Activated naive CD4-positive, alpha-beta T cell treated with anti-CD3 and anti-CD28 coated beads, Interleukin-2, amount 50 U/mL, for 72 hours (primary cell): ENCODE results near the gene HACD1. TPM values are rescaled to one million over a fixed set of nuclear protein-coding genes. Genes with fewer than 3 reads are reported as not detected.

Source experiments
- ATAC-seq, 2 donors: fragments of 150-1000 bp; cut with Tn5 transposase; 2 replicates each; pipeline ENCODE4 v1.10.0; 2021; ENCODE audit warnings: mild to moderate bottlenecking in 2 of 2, moderate library complexity in 2 of 2
- DNase-seq, 2 donors: peaks; one replicate each; pipeline ENCODE4 v3.0.0; 2021 to 2022; ENCODE audit warnings: low spot score in 2 of 2
- H3K27ac Mint-ChIP-seq, 2 donors: one replicate each; pipeline ENCODE4 v1.8.0; 2022; ENCODE audit warnings: mild to moderate bottlenecking in 2 of 2, mixed read lengths in 2 of 2
- H3K36me3 Mint-ChIP-seq, 2 donors: one replicate each; pipeline ENCODE4 v1.8.0; 2022; ENCODE audit warnings: mixed read lengths in 2 of 2
- H3K9me3 Mint-ChIP-seq, 2 donors: one replicate each; pipeline ENCODE4 v1.8.0; 2022; ENCODE audit warnings: mixed read lengths in 2 of 2
- total RNA-seq, 2 donors: library from RNA; stranded (reverse); gene quantifications; one replicate each; pipeline ENCODE4 v1.2.3, GENCODE V29; 2022

HACD1 gene
- total RNA-seq, 2 donors from 2014 or later = 1.8 to 2.0 TPM

GRCh38 chr10:17561111-17561510, 56.1 kb downstream of the HACD1 start:
- no peaks in the 10 kb centered on the region for H3K9me3 Mint-ChIP-seq
- DNase-seq (no peak), ATAC-seq (no peak)
- H3K27ac Mint-ChIP-seq = no peak overlapping the region
- no peaks in the 10 kb centered on the region for H3K36me3 Mint-ChIP-seq

DNA sequence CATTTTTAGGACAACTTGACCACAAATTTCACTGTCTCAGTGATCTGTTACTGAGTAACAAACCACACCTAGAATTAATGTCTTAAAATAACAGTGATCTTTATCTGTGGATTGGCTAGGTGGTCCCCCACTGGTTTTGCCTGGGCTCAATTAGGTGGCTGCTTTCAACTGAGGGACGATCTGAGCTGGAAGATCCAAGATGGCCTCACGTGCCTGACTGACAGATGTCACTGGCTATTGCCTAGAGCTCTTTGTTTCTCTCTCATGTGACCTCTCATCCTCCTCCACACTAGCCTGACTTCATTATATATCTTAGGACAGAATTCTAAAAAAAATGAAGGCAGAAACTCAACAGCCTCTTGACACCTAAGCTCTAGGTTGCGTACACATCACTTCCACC, 59.7 kb downstream of the HACD1 start:
- DNase-seq = no peak
- no peaks in the 10 kb centered on the region for H3K36me3 Mint-ChIP-seq
- no peak overlapping the region for H3K27ac Mint-ChIP-seq
- no peak for ATAC-seq
- no peaks in the 10 kb centered on the region for H3K9me3 Mint-ChIP-seq

DNA sequence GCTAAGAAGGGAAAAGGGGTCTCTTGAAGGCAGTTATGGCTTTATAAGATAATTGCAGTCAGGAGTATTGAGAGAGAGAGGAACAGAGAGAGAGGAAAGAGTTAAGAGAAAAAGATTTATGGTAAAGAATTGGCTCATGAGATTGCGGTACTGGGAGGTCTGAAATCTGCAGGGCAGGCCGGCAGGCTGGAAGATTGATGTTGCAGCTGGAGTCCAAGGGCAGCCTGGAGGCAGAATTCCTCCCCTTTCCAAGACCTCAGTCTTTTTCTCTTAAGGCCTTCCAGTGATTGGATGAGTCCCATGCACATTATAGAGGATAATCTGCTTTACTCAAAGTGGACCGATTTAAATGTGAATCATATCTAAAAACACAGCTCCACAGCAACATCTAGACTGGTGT, 68.4 kb downstream of the HACD1 start:
- H3K9me3 Mint-ChIP-seq = no peaks in the 10 kb centered on the region
- H3K27ac Mint-ChIP-seq = no peak overlapping the region
- DNase-seq (no peak), ATAC-seq (no peak)
- H3K36me3 Mint-ChIP-seq = no peaks in the 10 kb centered on the region

DNA sequence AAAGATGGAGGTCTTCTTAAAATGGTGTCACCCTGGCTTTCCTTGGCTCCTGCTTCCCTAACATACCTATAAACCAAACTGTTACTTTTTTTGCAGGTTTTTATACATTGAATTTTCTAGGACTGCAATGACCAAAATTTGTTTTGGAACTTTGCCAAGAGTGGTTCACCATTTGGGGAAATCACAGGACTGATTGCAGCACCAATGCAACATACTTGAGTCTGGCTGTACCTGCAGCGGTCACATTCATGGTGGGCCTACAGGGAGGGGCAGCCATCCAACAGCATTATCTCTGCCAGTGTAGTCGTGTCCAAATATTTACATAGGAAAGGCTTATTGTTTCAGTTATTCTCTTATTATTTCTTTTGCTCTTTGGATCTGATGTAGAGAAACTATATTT, 69.0 kb downstream of the HACD1 start:
- H3K36me3 Mint-ChIP-seq = no peaks in the 10 kb centered on the region
- H3K9me3 Mint-ChIP-seq = no peaks in the 10 kb centered on the region
- H3K27ac Mint-ChIP-seq = no peak overlapping the region
- DNase-seq (no peak), ATAC-seq (no peak)

DNA sequence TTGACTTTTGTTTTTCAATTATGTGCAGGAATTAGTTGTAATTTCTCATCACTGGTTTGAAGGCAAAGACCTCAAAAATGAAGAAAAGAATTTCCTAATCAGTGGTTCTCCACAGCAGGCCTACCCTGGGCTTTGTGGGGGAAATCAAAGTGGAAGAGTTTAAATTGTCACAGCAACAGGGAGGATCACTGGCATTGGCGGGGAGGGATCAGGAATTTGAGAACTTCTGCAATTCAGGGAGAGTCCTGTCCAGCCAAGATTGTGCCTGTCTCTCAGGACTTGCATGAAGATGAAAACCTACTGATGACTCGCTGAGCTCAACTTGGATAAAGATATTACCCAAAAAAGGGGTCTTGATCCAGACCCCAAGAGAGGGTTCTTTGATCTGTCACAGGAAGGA, 70.1 kb downstream of the HACD1 start:
- no peak overlapping the region for H3K27ac Mint-ChIP-seq
- ATAC-seq = no peak
- no peaks in the 10 kb centered on the region for H3K36me3 Mint-ChIP-seq
- no peaks in the 10 kb centered on the region for H3K9me3 Mint-ChIP-seq
- no peak for DNase-seq

GRCh38 chr10:17544465-17544864, 72.7 kb downstream of the HACD1 start:
- no peaks in the 10 kb centered on the region for H3K36me3 Mint-ChIP-seq
- peaks cover 0 to 3% of the 10 kb centered on the region in 2 donors for H3K9me3 Mint-ChIP-seq
- H3K27ac Mint-ChIP-seq = no peak overlapping the region
- DNase-seq (no peak), ATAC-seq (no peak)

Other genes with a start within 250 kb of the HACD1 start
- gene ST8SIA6, start 162.8 kb downstream of the HACD1 start, total RNA-seq = under 1 TPM in 1 of 2 donors, not detected in 1; 0.10 TPM
- 10 to 100 TPM; 22.3 to 30.8 TPM for gene STAM, start 26.8 kb upstream of the HACD1 start, total RNA-seq
- under 1 TPM; 0.05 to 0.18 TPM for gene TMEM236, start 134.8 kb upstream of the HACD1 start, total RNA-seq
- not detected for gene MRC1, start 192.0 kb upstream of the HACD1 start, total RNA-seq